GM12874 (cell line): ENCODE measurements around the gene SELL.
A peak's percentile ranks its signal among the peaks of the same experiment; 100 is the strongest.

Experiments used
- TF ChIP-seq, protein P1 (sequence below): IDR thresholded peaks from 2 replicates; pipeline ENCODE4 v1.5.1; 2011; ENCODE audit warnings: low read depth, mild to moderate bottlenecking, control low read depth, low read length, moderate library complexity; ENCODE audit not compliant: insufficient read depth

SELL gene

DNA sequence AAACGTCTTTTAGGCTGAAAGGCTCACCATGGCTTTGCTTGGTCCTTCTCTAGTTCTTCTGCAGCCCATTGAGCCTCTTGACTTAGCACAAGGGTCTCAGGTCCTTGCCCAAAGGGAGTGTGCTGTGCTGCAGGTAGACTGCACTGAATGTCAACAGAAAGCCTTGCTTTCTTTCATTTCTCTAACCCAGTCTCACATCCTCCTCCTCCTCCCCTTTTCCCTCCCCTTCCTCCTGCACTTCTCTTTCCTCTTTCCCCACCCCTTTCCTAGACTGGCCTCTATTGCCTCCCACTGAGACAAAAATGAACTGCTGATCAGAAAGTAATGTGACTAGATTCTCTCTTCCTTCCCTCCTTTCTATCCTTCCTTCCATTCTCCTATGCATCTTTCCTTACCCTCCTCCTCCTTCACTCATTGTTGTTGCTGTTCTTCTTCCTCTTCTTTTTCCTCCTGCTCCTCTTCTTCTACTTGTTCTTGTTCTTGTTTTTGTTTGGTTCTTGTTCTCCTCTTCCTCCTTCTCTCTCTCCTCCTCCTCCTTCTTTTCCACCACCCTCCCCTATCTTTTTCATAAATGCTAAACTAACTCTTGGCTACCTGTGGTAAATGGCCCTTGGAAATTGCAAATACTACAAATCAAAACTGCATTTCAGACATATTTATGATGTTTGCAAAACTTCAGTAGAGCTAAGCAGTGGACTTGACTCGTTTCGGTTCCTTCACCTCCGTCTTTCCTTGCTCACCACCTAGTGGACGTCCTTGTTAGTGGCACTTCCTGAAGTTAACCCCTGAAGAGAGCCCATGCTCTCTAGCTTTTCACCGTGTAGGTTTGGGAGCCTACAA is at the start of gene SELL:
TSS of gene SELL (minus strand) at position 152 of the 840 bp plus-strand sequence. CDS start at position 30, 122 bp downstream.
- TF ChIP-seq, protein P1, sequence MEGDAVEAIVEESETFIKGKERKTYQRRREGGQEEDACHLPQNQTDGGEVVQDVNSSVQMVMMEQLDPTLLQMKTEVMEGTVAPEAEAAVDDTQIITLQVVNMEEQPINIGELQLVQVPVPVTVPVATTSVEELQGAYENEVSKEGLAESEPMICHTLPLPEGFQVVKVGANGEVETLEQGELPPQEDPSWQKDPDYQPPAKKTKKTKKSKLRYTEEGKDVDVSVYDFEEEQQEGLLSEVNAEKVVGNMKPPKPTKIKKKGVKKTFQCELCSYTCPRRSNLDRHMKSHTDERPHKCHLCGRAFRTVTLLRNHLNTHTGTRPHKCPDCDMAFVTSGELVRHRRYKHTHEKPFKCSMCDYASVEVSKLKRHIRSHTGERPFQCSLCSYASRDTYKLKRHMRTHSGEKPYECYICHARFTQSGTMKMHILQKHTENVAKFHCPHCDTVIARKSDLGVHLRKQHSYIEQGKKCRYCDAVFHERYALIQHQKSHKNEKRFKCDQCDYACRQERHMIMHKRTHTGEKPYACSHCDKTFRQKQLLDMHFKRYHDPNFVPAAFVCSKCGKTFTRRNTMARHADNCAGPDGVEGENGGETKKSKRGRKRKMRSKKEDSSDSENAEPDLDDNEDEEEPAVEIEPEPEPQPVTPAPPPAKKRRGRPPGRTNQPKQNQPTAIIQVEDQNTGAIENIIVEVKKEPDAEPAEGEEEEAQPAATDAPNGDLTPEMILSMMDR, result peak; percentile 87

DNA sequence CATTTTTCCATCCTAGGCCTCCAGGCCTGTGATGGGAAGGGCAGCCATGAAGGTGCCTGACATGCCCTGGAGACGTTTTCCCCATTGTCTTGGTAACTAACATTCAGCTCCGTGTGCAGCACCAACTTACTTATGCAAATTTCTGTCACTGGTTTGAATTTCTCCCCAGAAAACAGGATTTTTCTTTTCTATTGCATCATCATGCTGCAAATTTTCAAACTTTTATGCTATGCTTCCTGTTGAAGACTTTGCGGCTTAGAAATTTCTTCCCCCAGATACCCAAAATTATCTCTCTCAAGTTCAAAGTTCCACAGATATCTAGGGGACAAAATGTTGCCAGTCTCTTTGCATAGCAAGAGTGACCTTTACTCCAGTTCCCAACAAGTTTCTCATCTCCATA is 47.6 kb upstream of the SELL start:
- TF ChIP-seq, protein P1, result no peak

DNA sequence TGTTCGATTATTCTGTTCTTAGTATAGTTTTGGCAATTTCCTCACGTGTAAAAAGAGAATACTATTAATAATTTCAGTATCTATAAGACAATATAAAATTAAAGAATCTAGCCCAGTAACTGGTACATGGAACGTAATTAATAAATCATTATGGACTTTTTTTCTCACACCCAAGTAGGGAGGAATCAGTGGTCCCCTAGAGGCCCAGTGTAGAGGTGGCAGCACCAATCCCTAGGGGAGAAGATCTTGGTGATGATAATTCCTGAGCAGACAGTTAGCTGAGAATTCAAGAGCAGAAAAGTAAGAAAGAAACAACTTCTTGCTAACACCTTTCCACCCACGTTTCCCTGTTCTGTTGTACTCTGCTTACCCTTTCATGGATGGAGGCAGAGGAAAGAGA is 42.1 kb upstream of the SELL start:
- TF ChIP-seq, protein P1, result no peak

DNA sequence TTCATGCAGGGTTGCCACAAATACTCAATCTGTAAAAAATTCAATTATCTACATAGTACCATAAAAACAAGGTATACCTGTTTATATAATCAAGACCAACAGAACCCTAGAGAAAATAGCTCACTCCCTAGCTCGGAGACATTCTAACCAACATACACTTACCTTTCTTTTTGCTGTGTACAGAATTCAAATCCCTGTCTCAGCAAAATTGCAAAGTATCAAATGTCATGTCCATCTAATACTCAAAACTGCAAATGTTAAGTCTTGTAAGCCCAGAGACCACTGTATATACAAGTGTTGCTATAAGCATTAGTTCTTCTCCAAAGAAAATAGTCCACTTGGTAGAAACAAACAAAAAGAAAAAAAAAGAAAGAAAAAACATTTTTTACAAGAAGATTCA is 38.6 kb upstream of the SELL start:
- TF ChIP-seq, protein P1, result no peak

DNA sequence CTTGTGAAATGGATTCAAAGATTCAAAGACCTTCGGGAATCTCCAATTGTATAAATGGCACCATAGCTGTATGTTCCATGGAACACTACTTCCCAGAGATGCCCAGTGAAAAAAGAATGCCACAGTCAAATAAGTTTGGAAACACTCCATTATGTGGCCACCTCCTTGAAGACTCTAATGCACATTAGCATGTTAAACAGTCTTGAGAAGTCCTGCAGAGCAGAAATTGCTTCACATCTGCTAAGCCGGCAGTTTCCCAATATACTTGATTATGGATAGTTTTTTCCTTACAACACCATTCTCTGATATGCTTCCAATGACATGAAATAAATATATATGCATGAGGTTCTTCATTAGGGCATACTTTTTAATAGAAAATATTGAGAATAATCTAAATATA is 35.1 kb upstream of the SELL start:
- TF ChIP-seq, protein P1, result no peak

DNA sequence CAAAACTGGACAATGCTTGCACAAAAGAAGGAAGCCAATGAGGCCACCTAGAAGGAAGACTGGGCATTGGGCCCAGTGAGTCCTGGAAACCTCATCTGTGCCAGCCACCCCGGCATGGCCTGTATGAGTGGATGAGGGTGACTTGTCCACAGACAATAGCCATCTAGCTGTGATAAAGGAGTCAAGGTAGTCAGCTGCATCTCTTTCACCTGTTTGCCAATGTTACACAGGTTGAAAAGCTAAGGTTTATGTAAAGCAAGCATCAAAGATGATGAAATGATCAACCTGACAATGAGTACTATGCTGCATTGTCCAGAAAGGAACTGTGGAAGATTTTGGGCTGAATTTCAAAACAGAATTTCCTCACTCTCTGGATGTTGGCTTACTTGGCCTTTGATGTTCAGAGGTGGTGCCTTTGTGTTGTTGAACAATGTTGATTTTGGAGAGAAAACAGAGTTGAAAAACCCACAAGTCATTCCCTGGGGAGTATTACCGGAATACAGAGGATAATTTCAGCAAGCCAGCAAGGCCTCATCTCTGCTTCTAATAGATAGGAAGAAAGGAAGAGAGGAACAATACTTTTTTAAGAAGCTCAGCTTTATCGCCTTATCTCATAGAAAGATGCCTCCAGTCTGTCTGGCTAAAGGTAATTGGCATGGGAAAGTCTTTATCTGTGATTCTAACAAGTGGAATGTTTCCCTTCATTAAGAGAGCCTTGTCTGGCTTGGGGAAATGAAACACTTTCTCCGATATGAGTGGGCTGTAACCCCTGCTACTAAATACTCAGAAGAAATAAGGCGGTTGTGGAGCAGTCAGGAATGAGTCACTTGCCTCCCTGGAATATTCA is 33.8 kb upstream of the SELL start:
- TF ChIP-seq, protein P1, result no peak

DNA sequence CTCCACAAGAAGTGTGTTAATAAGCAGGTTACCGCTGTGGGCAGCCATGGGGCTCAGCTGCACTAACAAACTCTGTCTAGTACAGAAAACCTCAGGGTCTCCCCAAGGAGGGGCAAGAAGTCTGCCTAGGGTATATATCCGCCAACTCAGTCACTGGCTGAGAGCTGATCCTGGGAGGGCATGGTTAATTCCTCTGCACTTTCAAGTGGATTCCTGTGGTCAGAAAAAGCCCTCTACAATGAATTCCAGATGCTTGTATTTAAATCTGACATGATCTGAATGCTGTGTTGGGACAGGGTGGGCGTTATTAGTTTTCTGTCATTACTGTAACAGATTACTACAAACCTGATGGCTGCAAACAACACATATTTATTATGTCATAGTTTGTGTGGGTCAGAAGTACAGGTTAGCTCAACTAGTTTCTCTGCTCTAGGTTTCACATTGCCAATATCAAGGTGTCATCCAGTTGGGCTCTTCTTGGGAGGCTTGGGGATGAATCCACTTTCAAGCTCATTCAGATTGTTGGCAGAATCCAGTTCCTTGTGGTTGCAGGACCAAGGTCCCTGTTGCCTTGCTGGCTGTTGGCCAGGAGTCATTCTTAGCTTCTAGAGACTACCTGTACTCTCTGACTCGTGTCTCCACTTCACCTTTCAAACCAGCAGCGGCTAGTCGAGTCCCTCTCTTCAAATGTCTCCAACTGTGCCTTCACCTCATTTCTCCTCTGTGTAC is 30.4 kb upstream of the SELL start:
- TF ChIP-seq, protein P1, result no peak
